ENCODE measurements around the gene REV3L. TPM values are rescaled to one million over a fixed set of nuclear protein-coding genes. Genes with fewer than 3 reads are reported as not detected.

REV3L gene
- total and polyA plus RNA-seq, 12 donors: 5.6 to 25.8 (median 13.9) TPM

DNA sequence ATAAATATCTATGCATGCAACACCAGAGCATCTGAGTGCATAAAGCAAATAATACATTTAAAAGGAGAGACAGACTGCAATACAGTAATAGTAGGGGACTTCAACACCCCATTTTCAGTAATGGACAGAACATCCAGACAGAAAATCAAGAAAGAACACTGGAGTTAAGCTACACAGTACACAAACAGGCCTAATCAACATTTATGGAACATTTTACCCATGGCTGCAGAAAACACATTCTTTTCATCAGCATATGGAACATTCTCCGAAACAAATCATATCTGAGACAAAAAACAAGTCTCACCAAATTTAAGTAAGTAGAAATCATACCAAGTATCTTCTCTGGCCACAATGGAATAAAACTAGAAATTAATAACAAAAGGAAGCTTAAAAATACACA is 50.5 kb downstream of the REV3L start:
- ATAC-seq (no peak), DNase-seq (no peak)
- Histone ChIP-seq H3K36me3 (peaks cover 0 to 10% (median 0%) of the 10 kb centered on the region in 9 donors), H3K27me3 (no peaks in the 10 kb centered on the region), H3K4me3 (no peak overlapping the region), H3K4me1 (peaks cover 0 to 20% (median 7%) of the 10 kb centered on the region in 9 donors), H3K27ac (no peak overlapping the region), H3K9me3 (peaks cover 0 to 37% (median 7%) of the 10 kb centered on the region in 11 donors)
- intact Hi-C loops (cut with DNase I): no loop called here
- no peak for TF ChIP-seq CTCF (IDR thresholded peaks at IDR 0.05)
- 91 to 97% methylated on average over 1 of the region's 1 CpG for WGBS, 2 donors

DNA sequence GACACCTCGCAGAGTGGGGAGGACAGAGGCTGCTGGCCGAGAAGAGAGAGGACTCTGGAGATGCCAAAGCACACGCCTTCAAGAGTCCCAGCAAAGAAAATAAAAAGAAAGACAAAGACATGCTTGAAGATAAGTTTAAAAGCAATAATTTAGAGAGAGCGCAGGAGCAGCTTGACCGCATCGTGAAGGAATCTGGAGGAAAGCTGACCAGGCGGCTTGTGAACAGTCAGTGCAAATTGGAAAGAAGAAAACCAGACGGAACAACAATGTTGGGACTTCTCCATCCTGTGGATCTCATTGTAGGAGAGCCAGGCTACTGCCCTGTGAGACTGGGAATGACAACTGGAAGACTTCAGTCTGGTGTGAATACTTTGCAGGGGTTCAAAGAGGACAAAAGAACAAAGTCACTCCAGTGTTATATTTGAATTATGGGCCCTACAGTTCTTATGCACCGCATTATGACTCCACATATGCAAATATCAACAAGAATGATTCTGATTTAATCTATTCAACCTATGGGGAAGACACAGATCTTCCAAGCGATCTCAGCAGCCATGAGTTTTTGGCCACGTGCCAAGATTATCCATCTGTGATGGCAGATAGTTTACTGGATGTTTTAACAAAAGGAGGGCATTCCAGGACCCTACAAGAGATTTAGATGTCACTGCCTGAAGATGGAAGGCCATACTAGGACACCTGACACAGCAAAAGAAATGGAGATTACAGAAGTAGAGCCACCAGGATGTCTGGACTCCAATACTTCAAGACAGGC is 52.2 kb downstream of the REV3L start:
- no peak overlapping the region for H3K4me3 ChIP-seq
- DNase-seq (no peak), ATAC-seq (no peak)
- peaks cover 0 to 35% (median 7%) of the 10 kb centered on the region in 11 donors for H3K9me3 ChIP-seq
- peaks cover 0 to 10% (median 0%) of the 10 kb centered on the region in 9 donors for H3K36me3 ChIP-seq
- no peak overlapping the region for H3K27ac ChIP-seq
- peaks cover 2 to 35% (median 9%) of the 10 kb centered on the region in 9 donors for H3K4me1 ChIP-seq
- WGBS, 2 donors: 94 to 95% methylated on average over 11 of the region's 11 CpGs
- no peaks in the 10 kb centered on the region for H3K27me3 ChIP-seq
- TF ChIP-seq CTCF (IDR thresholded peaks at IDR 0.05): no peak
- intact Hi-C loops (cut with DNase I): no loop called here

DNA sequence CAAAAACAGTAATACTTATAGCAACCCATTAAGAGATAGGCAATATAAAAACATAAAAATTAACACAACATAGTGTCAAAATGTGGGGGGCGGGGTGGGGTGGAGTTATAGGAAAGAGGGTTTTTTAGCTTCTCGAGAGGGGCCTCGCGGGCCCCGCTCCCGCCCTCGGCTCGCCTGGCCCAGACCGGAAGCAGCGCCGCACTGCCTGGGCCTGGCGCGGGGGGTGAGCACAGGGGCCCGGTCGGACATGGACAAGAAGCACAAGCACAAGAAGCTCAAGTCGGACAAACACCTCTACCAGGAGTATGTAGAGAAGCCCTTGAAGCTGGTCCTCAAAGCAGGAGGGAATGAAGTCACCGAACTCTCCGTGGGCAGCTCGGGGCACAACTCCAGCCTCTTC is 53.4 kb downstream of the REV3L start:
- 97 to 99% methylated on average over 19 of the region's 19 CpGs for WGBS, 2 donors
- ATAC-seq: peak in 1 of 8 donors; percentile 41
- DNase-seq: no peak

DNA sequence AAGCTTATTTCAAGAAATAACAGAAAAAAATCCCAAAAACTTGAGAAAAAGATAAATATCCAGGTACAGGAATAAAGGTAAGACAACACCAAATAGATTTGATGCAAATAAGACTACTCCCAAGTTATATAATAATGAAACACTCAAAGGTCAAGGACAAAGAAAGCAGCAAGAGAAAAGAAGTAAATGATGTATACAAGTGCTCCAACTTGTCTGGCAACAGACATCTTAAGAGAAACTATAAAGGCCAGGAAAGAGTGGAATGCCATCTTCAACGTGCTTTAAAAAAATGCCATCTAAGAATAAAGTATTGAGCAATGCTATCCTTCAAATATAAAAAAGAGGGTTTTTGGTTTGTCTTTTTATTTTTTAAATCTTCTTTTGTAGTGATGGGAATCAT is 54.2 kb downstream of the REV3L start:
- WGBS, 2 donors: 81 to 87% methylated on average over 1 of the region's 1 CpG
- Histone ChIP-seq H3K27ac (no peak overlapping the region), H3K4me1 (peaks cover 2 to 49% (median 21%) of the 10 kb centered on the region in 9 donors), H3K36me3 (peaks cover 0 to 10% (median 0%) of the 10 kb centered on the region in 9 donors), H3K9me3 (peaks cover 0 to 23% (median 7%) of the 10 kb centered on the region in 11 donors), H3K4me3 (no peak overlapping the region), H3K27me3 (no peaks in the 10 kb centered on the region)
- intact Hi-C loops (cut with DNase I): no loop called here
- ATAC-seq (no peak), DNase-seq (no peak)
- TF ChIP-seq CTCF (IDR thresholded peaks at IDR 0.05): no peak

More for the DNA sequence above, 53.4 kb downstream of the REV3L start:
- Histone ChIP-seq H3K4me3 (no peak overlapping the region), H3K27me3 (no peaks in the 10 kb centered on the region), H3K4me1 (peaks cover 2 to 42% (median 15%) of the 10 kb centered on the region in 9 donors), H3K9me3 (peaks cover 0 to 23% (median 7%) of the 10 kb centered on the region in 11 donors), H3K27ac (no peak overlapping the region), H3K36me3 (peaks cover 0 to 10% (median 0%) of the 10 kb centered on the region in 9 donors)
- intact Hi-C loops (cut with DNase I): no loop called here
- TF ChIP-seq CTCF (IDR thresholded peaks at IDR 0.05): no peak
